Body of pancreas (tissue), 4 donors: Measurements from ENCODE around the gene NUDT19.
"Not testable (repeated sequence)": the region's sequence is repeated elsewhere in the genome, so short reads cannot be mapped to it uniquely, and the experiment has no call there.

Experiments
- CTCF ChIP-seq, 7 experiments: fragments of 450-650 bp in 4 of 7; fragments of 200-600 bp in 3 of 7; sonication (generic) in 3 of 7; IDR thresholded peaks; one replicate each; pipeline ENCODE4 v1.5.1; 2016 to 2019; ENCODE audit warnings: antibody characterized with exemption in 7 of 7
- POLR2A ChIP-seq, 3 donors: fragments of 450-650 bp; IDR thresholded peaks; one replicate each; pipeline ENCODE4 v1.6.1; 2016; ENCODE audit warnings: antibody characterized with exemption in 3 of 3, mild to moderate bottlenecking in 2 of 3

GRCh38 chr19:32700129-32700528 is 8.5 kb downstream of the NUDT19 start:
- TF ChIP-seq CTCF, POLR2A (IDR thresholded peaks at IDR 0.05): not testable (repeated sequence)
